ENCODE data around the gene AHCYL2.
A peak's percentile ranks its signal among the peaks of the same experiment; 100 is the strongest.
"Not testable (repeated sequence)": the region's sequence is repeated elsewhere in the genome, so short reads cannot be mapped to it uniquely, and the experiment has no call there.

Gene AHCYL2

DNA sequence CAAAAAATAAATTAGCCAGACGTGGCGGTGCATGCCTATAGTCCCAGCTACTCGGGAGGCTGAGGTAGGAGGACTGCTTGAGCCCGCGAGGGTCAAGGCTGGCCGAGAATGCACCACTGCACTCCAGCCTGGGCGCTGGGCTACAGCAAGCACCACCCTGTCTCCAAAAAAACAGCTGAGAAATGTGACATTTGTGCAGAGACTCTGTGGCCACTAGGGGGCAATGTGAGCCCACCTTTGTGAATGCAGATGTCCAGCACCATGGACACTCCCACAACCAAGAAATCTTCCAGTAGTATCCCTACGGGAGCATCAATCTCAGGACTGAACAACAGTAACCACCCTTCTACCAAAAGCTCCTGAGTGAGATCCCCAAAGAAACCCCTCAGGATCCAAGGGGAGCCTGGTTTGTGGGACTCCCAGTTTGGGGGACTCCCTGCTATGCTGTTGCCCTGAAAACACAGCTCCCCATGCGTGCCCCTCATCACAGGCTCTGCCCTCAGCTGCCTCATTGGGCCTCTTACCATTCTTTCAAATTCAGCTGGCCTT is 6.2 kb upstream of the AHCYL2 start:
- H3K4me3 ChIP-seq (ENCODE audit: low read depth, low read length): no peak overlapping the region
- in situ Hi-C loops (cut with HindIII; ENCODE audit: low sequenced_read_pairs): no loop called here
- TF ChIP-seq, protein P1, sequence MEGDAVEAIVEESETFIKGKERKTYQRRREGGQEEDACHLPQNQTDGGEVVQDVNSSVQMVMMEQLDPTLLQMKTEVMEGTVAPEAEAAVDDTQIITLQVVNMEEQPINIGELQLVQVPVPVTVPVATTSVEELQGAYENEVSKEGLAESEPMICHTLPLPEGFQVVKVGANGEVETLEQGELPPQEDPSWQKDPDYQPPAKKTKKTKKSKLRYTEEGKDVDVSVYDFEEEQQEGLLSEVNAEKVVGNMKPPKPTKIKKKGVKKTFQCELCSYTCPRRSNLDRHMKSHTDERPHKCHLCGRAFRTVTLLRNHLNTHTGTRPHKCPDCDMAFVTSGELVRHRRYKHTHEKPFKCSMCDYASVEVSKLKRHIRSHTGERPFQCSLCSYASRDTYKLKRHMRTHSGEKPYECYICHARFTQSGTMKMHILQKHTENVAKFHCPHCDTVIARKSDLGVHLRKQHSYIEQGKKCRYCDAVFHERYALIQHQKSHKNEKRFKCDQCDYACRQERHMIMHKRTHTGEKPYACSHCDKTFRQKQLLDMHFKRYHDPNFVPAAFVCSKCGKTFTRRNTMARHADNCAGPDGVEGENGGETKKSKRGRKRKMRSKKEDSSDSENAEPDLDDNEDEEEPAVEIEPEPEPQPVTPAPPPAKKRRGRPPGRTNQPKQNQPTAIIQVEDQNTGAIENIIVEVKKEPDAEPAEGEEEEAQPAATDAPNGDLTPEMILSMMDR (IDR thresholded peaks at IDR 0.05; ENCODE audit: low read depth, low read length): peak; percentile 82
- peak; percentile 76 for DNase-seq (ENCODE audit: low read depth, low spot score)

DNA sequence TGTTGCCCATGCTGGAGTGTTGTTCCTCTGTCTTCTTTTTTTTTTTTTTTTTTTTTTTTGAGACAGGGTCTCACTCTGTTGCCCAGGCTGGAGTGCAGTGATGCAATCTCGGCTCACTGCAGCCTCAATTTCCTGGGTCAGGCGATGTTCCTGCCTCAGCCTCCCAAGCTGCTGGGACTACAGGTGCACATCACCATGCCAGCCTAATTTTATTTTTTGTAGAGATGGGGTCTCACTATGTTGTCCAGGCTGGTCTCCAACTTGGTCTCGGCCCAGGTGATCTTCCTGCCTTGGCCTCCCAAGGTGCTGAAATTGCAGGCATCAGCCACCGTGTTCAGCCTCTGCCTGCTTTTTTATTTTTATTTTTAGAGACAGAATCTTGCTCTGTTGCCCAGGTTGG is 5.7 kb upstream of the AHCYL2 start:
- H3K4me3 ChIP-seq (ENCODE audit: low read depth, low read length); DNase-seq (ENCODE audit: low read depth, low spot score); in situ Hi-C loops (cut with HindIII; ENCODE audit: low sequenced_read_pairs): not testable (repeated sequence)

DNA sequence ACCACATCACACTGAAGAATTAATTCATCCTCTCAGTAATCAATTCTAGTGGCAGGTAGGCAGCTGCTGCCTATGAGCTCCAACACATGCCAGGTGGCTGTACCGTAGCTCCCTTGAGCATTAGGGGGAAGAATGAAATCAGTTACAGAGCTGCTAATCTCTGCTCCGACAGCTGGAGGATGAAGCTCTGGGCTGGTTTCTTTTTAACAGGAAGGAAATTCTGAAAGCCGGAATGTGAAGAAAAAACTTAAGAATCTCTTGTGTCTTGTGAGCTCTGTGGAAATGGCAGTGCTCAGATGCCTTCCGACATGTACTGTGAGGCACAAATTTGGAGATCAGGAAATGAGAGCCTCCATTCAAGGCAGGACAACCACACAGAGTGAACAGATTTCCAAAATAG is 2.8 kb upstream of the AHCYL2 start:
- TF ChIP-seq, protein P1 (IDR thresholded peaks at IDR 0.05; ENCODE audit: low read depth, low read length): no peak
- H3K4me3 ChIP-seq (ENCODE audit: low read depth, low read length): no peak overlapping the region
- in situ Hi-C loops (cut with HindIII; ENCODE audit: low sequenced_read_pairs): no loop called here
- DNase-seq (ENCODE audit: low read depth, low spot score): no peak

DNA sequence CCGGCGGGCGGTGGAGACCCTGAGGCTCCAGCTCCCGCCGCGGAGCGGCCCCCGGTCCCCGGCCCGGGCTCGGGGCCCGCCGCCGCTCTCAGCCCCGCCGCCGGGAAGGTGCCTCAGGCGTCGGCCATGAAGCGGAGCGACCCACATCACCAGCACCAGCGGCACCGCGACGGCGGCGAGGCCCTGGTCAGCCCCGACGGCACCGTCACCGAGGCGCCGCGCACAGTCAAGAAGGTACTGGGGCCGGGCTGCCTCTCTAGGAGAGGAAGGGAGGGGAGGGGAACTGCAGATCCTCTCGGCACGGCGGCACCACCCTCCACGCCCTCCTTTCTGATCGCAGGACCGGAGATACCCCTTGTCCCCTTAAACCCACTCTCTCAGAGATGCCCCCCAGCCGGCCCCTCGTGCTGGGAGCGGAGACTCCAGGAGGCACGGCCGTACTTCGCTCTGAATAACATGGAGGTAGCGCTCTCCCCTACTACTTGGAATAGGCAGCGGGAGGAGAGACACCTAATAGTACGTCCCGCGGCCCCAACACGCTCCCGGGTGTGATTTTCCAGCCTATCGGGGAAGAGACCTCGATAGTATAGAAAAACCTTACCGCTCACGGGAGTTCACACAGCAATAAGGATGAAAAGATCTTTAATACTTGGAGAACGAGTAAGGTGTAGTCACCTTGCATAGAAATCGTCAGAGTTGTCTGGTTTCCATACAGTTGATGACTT is 538 bp downstream of the AHCYL2 start:
- TF ChIP-seq, protein P1 (IDR thresholded peaks at IDR 0.05; ENCODE audit: low read depth, low read length): no peak
- H3K4me3 ChIP-seq (ENCODE audit: low read depth, low read length): peak overlapping the region; percentile 72
- in situ Hi-C loops (cut with HindIII; ENCODE audit: low sequenced_read_pairs): no loop called here
- DNase-seq (ENCODE audit: low read depth, low spot score): peak; percentile 44

DNA sequence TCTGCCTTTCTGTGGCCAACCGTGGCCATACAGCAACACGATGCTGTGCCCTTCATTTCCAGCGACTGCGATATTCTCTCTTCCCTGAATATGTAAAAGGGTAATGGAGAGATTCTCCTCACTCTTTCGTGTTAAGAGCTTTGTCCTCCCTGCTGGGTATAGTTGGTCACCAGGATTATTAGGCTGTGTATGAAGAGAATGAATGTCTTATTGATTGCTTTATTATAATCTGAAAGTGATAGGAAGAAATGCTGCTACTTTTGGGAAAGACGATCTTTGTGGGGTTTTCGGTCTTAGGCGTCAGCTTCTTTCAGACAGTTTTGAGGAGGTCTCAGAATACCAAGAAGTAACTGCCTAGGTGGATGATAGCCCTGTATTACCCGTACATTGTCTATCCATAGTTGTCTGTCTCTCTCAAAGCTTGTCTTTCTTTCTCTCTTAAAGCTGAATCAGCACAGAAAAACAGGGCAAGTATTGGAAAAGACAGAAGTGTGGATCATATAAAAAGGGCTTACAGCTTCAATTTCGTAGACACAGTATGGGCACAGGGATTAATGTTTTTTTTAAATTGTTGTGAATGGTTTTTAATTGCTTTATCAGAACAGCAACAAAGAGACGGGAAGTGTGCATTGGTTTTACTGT is 1.2 kb downstream of the AHCYL2 start:
- TF ChIP-seq, protein P1 (IDR thresholded peaks at IDR 0.05; ENCODE audit: low read depth, low read length): no peak
- no peak for DNase-seq (ENCODE audit: low read depth, low spot score)
- H3K4me3 ChIP-seq (ENCODE audit: low read depth, low read length): peak overlapping the region; percentile 72
- in situ Hi-C loops (cut with HindIII; ENCODE audit: low sequenced_read_pairs): no loop called here

DNA sequence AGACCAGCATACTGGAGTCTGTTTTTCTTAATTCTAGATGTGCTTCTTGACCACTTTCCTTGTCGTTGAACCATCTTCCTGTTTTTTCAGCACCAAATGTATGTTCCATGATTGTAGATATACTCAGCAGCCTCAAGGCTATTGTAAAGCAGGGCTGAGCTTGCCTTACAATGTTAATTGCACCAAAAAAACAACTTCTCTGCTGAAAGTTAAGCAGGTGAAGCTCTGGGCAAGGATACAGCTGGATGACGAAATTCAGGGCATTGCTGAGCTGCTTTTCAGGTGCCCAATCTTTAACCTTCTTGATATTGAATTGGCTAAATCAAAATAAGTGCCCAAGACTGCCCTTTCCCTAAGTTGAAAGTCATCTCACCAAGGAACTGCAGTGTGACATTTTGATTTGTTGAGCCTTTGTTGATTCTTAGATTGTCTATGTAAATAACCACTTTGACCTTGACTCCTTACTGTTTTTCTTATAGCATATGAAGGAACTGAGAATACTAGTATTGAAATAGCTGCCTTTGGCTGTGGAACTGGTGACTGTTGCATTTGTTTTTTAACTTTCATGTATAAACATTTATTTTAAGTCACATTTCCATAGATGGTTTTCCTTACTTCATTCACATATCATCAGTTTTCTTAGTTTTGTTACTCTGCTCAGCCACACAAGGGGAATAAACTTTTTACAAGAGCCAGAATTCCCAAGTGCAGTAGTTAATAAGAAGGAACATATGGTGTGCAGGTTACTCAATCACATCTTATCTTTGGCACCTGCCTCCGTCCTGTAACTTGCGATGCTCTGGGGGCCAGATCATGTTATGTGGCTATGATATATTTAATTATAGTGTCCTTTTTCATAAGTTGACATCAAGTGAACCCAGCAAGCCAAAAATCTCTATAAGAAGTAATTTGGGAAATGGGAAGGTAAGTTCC is 3.1 kb downstream of the AHCYL2 start:
- no peak overlapping the region for H3K4me3 ChIP-seq (ENCODE audit: low read depth, low read length)
- in situ Hi-C loops (cut with HindIII; ENCODE audit: low sequenced_read_pairs): no loop called here
- no peak for DNase-seq (ENCODE audit: low read depth, low spot score)
- TF ChIP-seq, protein P1 (IDR thresholded peaks at IDR 0.05; ENCODE audit: low read depth, low read length): no peak
